ENCODE results near the gene NOPCHAP1.

NOPCHAP1 gene

GRCh38 chr12:105025890-105026289, 39.8 kb downstream of the NOPCHAP1 start:
- DNase-seq, result no peak

- DNase-seq, result no peak
These were observed 40.3 kb downstream of the NOPCHAP1 start for GRCh38 chr12:105026411-105026810.

GRCh38 chr12:105030820-105031807, 45.0 kb downstream of the NOPCHAP1 start:
- DNase-seq, result no peak

GRCh38 chr12:105032703-105033357, 46.7 kb downstream of the NOPCHAP1 start:
- DNase-seq, result no peak

- no peak for DNase-seq
These were observed 47.7 kb downstream of the NOPCHAP1 start for GRCh38 chr12:105033851-105034250.

Measured in kidney glomerular epithelial cell (primary cell).